22Rv1 (cell line): ENCODE measurements around the gene MYH8.

Experiments used
- ZFX ChIP-seq: fragments of 450-650 bp; IDR thresholded peaks from 2 replicates; pipeline ENCODE4 v1.6.1; 2017; ENCODE audit warnings: antibody characterized with exemption, borderline replicate concordance
- TF ChIP-seq, protein P1 (sequence below): fragments of 450-650 bp; IDR thresholded peaks from 2 replicates; pipeline ENCODE4 v1.5.1; 2017; ENCODE audit warnings: mild to moderate bottlenecking

DNA sequence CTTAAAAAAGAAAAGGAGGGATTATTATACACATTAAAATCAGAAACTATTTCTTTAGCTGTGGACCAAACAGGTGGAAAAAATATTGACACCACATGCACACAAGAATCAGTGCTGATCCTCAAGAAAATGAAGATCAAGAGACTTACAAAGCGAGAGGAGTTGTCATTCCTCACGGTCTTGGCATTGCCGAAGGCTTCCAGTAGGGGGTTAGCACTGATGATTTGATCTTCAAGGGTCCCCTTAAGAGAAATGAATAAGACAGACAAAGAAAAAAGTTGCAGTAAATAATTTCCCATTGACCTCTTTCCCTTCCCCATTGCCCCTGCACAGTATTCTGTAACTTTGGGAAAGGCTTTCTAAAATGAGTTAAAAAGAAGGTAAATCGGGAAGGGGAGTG, 41.7 kb upstream of the MYH8 start:
- TF ChIP-seq, protein P1, sequence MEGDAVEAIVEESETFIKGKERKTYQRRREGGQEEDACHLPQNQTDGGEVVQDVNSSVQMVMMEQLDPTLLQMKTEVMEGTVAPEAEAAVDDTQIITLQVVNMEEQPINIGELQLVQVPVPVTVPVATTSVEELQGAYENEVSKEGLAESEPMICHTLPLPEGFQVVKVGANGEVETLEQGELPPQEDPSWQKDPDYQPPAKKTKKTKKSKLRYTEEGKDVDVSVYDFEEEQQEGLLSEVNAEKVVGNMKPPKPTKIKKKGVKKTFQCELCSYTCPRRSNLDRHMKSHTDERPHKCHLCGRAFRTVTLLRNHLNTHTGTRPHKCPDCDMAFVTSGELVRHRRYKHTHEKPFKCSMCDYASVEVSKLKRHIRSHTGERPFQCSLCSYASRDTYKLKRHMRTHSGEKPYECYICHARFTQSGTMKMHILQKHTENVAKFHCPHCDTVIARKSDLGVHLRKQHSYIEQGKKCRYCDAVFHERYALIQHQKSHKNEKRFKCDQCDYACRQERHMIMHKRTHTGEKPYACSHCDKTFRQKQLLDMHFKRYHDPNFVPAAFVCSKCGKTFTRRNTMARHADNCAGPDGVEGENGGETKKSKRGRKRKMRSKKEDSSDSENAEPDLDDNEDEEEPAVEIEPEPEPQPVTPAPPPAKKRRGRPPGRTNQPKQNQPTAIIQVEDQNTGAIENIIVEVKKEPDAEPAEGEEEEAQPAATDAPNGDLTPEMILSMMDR: no peak
- no peak for TF ChIP-seq ZFX
